ENCODE measurements around the gene OPHN1.
"Not testable (repeated sequence)": the region's sequence is repeated elsewhere in the genome, so short reads cannot be mapped to it uniquely, and the experiment has no call there.

Gene OPHN1

GRCh38 chrX:68084765-68085164 lies 348.5 kb downstream of the OPHN1 start:
- H3K14ac ChIP-seq (ENCODE audit: low read length) = no peak overlapping the region
- no peaks in the 10 kb centered on the region for H3K79me1 ChIP-seq (ENCODE audit: low read length)
- H2BK120ac ChIP-seq (ENCODE audit: insufficient read depth, low read length, poor library complexity) = no peak overlapping the region
- no peaks in the 10 kb centered on the region for H3K79me2 ChIP-seq (ENCODE audit: control insufficient read depth, insufficient read depth, low read length, poor library complexity)
- H3K9ac ChIP-seq (ENCODE audit: low read length) = no peak overlapping the region
- H3K4me3 ChIP-seq (ENCODE audit: low read depth, low read length) = no peak overlapping the region
- no peak overlapping the region for H3K27ac ChIP-seq (ENCODE audit: low read depth, low read length)
- H2AK5ac ChIP-seq (ENCODE audit: low read length) = no peak overlapping the region
- no peak overlapping the region for H4K91ac ChIP-seq (ENCODE audit: low read depth, low read length)
- no peak for DNase-seq
- H3K4me2 ChIP-seq (ENCODE audit: low read length) = no peak overlapping the region
- H4K12ac ChIP-seq (ENCODE audit: low read depth, low read length) = no peak overlapping the region
- H4K8ac ChIP-seq (ENCODE audit: low read depth, low read length) = no peak overlapping the region
- no peaks in the 10 kb centered on the region for H3K27me3 ChIP-seq (ENCODE audit: insufficient read depth, low read length)
- no peaks in the 10 kb centered on the region for H3K36me3 ChIP-seq (ENCODE audit: control insufficient read depth in 1 of 2, insufficient read depth in 2 of 2, low read length in 2 of 2)
- H3K18ac ChIP-seq (ENCODE audit: low read length) = no peak overlapping the region
- WGBS (ENCODE audit: extremely low coverage, insufficient coverage, insufficient read length) = no CpG with 5 or more reads among the region's 1 CpG
- no peak overlapping the region for H2BK5ac ChIP-seq (ENCODE audit: low read depth, low read length, poor library complexity)
- no peak overlapping the region for H2AFZ ChIP-seq (ENCODE audit: insufficient read depth, low read length, poor library complexity)
- no peaks in the 10 kb centered on the region for H3K9me3 ChIP-seq (ENCODE audit: insufficient read depth, low read depth, low read length)
- no peak overlapping the region for H3K4ac ChIP-seq (ENCODE audit: low read depth, low read length)
- no peak overlapping the region for H3K23ac ChIP-seq (ENCODE audit: low read length)
- no peak overlapping the region for H2BK12ac ChIP-seq (ENCODE audit: low read length)
- no peaks in the 10 kb centered on the region for H3K4me1 ChIP-seq (ENCODE audit: control insufficient read depth in 1 of 2, insufficient read depth in 2 of 2, low read length in 2 of 2)

DNA sequence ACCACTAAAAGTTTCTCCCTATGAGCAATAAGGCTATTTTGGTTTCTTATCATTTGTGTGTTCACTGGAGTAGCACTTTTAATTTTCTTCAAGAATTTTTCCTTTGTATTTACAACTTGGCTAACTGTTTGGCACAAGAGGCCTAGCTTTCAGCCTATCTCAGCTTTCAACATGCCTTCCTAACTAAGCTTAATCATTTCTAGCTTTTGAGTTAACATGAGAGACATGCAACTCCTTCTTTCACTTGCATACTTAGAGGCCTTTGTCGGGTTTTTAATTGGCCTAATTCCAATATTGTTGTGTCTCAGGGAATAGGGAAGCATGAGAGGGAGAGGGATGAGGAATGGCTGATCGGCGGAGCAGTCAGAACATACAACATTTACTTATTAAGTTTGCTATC lies 349.8 kb downstream of the OPHN1 start:
- H4K12ac ChIP-seq (ENCODE audit: low read depth, low read length) = no peak overlapping the region
- no peaks in the 10 kb centered on the region for H3K27me3 ChIP-seq (ENCODE audit: insufficient read depth, low read length)
- no peak overlapping the region for H4K91ac ChIP-seq (ENCODE audit: low read depth, low read length)
- no peak overlapping the region for H2BK12ac ChIP-seq (ENCODE audit: low read length)
- H3K79me2 ChIP-seq (ENCODE audit: control insufficient read depth, insufficient read depth, low read length, poor library complexity) = no peaks in the 10 kb centered on the region
- no peak overlapping the region for H3K9ac ChIP-seq (ENCODE audit: low read length)
- no peak for DNase-seq
- H3K4me1 ChIP-seq (ENCODE audit: control insufficient read depth in 1 of 2, insufficient read depth in 2 of 2, low read length in 2 of 2) = no peaks in the 10 kb centered on the region
- H3K18ac ChIP-seq (ENCODE audit: low read length) = no peak overlapping the region
- no peaks in the 10 kb centered on the region for H3K79me1 ChIP-seq (ENCODE audit: low read length)
- H3K27ac ChIP-seq (ENCODE audit: low read depth, low read length) = no peak overlapping the region
- no peak overlapping the region for H2AFZ ChIP-seq (ENCODE audit: insufficient read depth, low read length, poor library complexity)
- H2AK5ac ChIP-seq (ENCODE audit: low read length) = no peak overlapping the region
- H3K14ac ChIP-seq (ENCODE audit: low read length) = no peak overlapping the region
- no peak overlapping the region for H3K4me2 ChIP-seq (ENCODE audit: low read length)
- WGBS (ENCODE audit: extremely low coverage, insufficient coverage, insufficient read length) = no CpG with 5 or more reads among the region's 3 CpGs
- H2BK5ac ChIP-seq (ENCODE audit: low read depth, low read length, poor library complexity) = no peak overlapping the region
- no peak overlapping the region for H2BK120ac ChIP-seq (ENCODE audit: insufficient read depth, low read length, poor library complexity)
- H3K23ac ChIP-seq (ENCODE audit: low read length) = no peak overlapping the region
- H3K4me3 ChIP-seq (ENCODE audit: low read depth, low read length) = no peak overlapping the region
- no peak overlapping the region for H3K4ac ChIP-seq (ENCODE audit: low read depth, low read length)
- no peaks in the 10 kb centered on the region for H3K9me3 ChIP-seq (ENCODE audit: insufficient read depth, low read depth, low read length)
- H4K8ac ChIP-seq (ENCODE audit: low read depth, low read length) = no peak overlapping the region
- no peaks in the 10 kb centered on the region for H3K36me3 ChIP-seq (ENCODE audit: control insufficient read depth in 1 of 2, insufficient read depth in 2 of 2, low read length in 2 of 2)

DNA sequence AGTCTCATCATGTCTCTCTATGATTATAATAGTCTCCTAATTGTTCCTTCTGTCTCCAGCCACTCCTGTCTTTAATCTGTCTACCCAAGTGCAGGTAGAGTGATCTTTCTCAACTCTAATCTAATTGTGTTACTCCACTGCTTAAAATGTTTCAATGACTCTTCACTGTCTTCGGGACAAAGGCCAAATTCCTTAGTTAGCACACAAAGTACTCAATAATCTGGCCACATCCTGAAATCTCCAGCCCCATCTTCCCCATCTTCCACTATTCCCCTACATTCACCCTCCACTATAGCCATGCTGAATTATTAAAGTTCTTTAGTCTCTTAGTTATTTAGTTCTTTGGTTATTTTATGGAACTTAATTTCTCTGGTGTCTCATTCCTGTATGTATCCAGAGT lies 353.3 kb downstream of the OPHN1 start:
- Histone ChIP-seq H2AK5ac (ENCODE audit: low read length) (no peak overlapping the region), H3K27me3 (ENCODE audit: insufficient read depth, low read length) (no peaks in the 10 kb centered on the region), H2BK12ac (ENCODE audit: low read length) (no peak overlapping the region), H4K8ac (ENCODE audit: low read depth, low read length) (no peak overlapping the region), H3K14ac (ENCODE audit: low read length) (no peak overlapping the region), H3K23ac (ENCODE audit: low read length) (no peak overlapping the region), H3K4me1 (ENCODE audit: control insufficient read depth in 1 of 2, insufficient read depth in 2 of 2, low read length in 2 of 2) (no peaks in the 10 kb centered on the region), H3K4me2 (ENCODE audit: low read length) (no peak overlapping the region), H3K4ac (ENCODE audit: low read depth, low read length) (no peak overlapping the region), H3K27ac (ENCODE audit: low read depth, low read length) (no peak overlapping the region), H3K79me2 (ENCODE audit: control insufficient read depth, insufficient read depth, low read length, poor library complexity) (no peaks in the 10 kb centered on the region), H4K12ac (ENCODE audit: low read depth, low read length) (no peak overlapping the region), H2BK5ac (ENCODE audit: low read depth, low read length, poor library complexity) (no peak overlapping the region), H2AFZ (ENCODE audit: insufficient read depth, low read length, poor library complexity) (no peak overlapping the region), H2BK120ac (ENCODE audit: insufficient read depth, low read length, poor library complexity) (no peak overlapping the region), H3K79me1 (ENCODE audit: low read length) (no peaks in the 10 kb centered on the region), H3K18ac (ENCODE audit: low read length) (no peak overlapping the region), H3K9me3 (ENCODE audit: insufficient read depth, low read depth, low read length) (no peaks in the 10 kb centered on the region), H3K36me3 (ENCODE audit: control insufficient read depth in 1 of 2, insufficient read depth in 2 of 2, low read length in 2 of 2) (no peaks in the 10 kb centered on the region), H3K9ac (ENCODE audit: low read length) (no peak overlapping the region), H3K4me3 (ENCODE audit: low read depth, low read length) (no peak overlapping the region), H4K91ac (ENCODE audit: low read depth, low read length) (no peak overlapping the region)
- WGBS (ENCODE audit: extremely low coverage, insufficient coverage, insufficient read length) = no CpG with 5 or more reads among the region's 1 CpG
- no peak for DNase-seq

DNA sequence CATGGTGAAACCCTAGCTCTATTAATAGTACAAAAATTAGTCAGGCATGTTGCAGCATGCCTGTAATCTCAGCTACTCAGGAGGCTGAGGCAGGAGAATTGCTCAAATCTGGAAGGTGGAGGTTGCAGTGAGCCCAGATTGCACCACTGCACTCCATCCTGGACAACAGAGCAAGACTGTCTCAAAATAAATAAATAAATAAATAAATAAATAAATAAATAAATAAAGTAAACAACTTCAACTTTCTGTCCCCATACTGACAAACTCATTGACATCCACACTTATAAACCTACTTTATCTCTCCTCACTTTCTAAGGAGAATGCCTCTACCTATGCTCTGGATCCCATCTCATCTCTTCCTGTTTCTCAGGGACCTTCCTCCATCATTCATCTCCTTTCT lies 354.5 kb downstream of the OPHN1 start:
- H2AFZ ChIP-seq (ENCODE audit: insufficient read depth, low read length, poor library complexity); H3K79me1 ChIP-seq (ENCODE audit: low read length); H3K9me3 ChIP-seq (ENCODE audit: insufficient read depth, low read depth, low read length); H4K8ac ChIP-seq (ENCODE audit: low read depth, low read length); H3K9ac ChIP-seq (ENCODE audit: low read length); H3K79me2 ChIP-seq (ENCODE audit: control insufficient read depth, insufficient read depth, low read length, poor library complexity); H4K91ac ChIP-seq (ENCODE audit: low read depth, low read length); H3K23ac ChIP-seq (ENCODE audit: low read length); H2BK120ac ChIP-seq (ENCODE audit: insufficient read depth, low read length, poor library complexity); H3K36me3 ChIP-seq (ENCODE audit: control insufficient read depth in 1 of 2, insufficient read depth in 2 of 2, low read length in 2 of 2); H3K4me2 ChIP-seq (ENCODE audit: low read length); H3K14ac ChIP-seq (ENCODE audit: low read length); H2AK5ac ChIP-seq (ENCODE audit: low read length); DNase-seq; H3K18ac ChIP-seq (ENCODE audit: low read length); H3K27me3 ChIP-seq (ENCODE audit: insufficient read depth, low read length); H3K4me3 ChIP-seq (ENCODE audit: low read depth, low read length); H2BK12ac ChIP-seq (ENCODE audit: low read length); H2BK5ac ChIP-seq (ENCODE audit: low read depth, low read length, poor library complexity); H3K4ac ChIP-seq (ENCODE audit: low read depth, low read length); H3K27ac ChIP-seq (ENCODE audit: low read depth, low read length); H3K4me1 ChIP-seq (ENCODE audit: control insufficient read depth in 1 of 2, insufficient read depth in 2 of 2, low read length in 2 of 2); H4K12ac ChIP-seq (ENCODE audit: low read depth, low read length): not testable (repeated sequence)

- no peaks in the 10 kb centered on the region for H3K36me3 ChIP-seq (ENCODE audit: control insufficient read depth in 1 of 2, insufficient read depth in 2 of 2, low read length in 2 of 2)
- no peaks in the 10 kb centered on the region for H3K27me3 ChIP-seq (ENCODE audit: insufficient read depth, low read length)
- H3K23ac ChIP-seq (ENCODE audit: low read length) = no peak overlapping the region
- H2AFZ ChIP-seq (ENCODE audit: insufficient read depth, low read length, poor library complexity) = no peak overlapping the region
- no peaks in the 10 kb centered on the region for H3K79me2 ChIP-seq (ENCODE audit: control insufficient read depth, insufficient read depth, low read length, poor library complexity)
- H2BK5ac ChIP-seq (ENCODE audit: low read depth, low read length, poor library complexity) = no peak overlapping the region
- no peak overlapping the region for H3K9ac ChIP-seq (ENCODE audit: low read length)
- H4K91ac ChIP-seq (ENCODE audit: low read depth, low read length) = no peak overlapping the region
- H3K4ac ChIP-seq (ENCODE audit: low read depth, low read length) = no peak overlapping the region
- no peak overlapping the region for H3K27ac ChIP-seq (ENCODE audit: low read depth, low read length)
- no peak overlapping the region for H3K4me3 ChIP-seq (ENCODE audit: low read depth, low read length)
- no peaks in the 10 kb centered on the region for H3K9me3 ChIP-seq (ENCODE audit: insufficient read depth, low read depth, low read length)
- DNase-seq = no peak
- no peak overlapping the region for H4K12ac ChIP-seq (ENCODE audit: low read depth, low read length)
- H2AK5ac ChIP-seq (ENCODE audit: low read length) = no peak overlapping the region
- H4K8ac ChIP-seq (ENCODE audit: low read depth, low read length) = no peak overlapping the region
- H3K79me1 ChIP-seq (ENCODE audit: low read length) = no peaks in the 10 kb centered on the region
- no peak overlapping the region for H3K14ac ChIP-seq (ENCODE audit: low read length)
- H2BK120ac ChIP-seq (ENCODE audit: insufficient read depth, low read length, poor library complexity) = no peak overlapping the region
- H3K4me1 ChIP-seq (ENCODE audit: control insufficient read depth in 1 of 2, insufficient read depth in 2 of 2, low read length in 2 of 2) = no peaks in the 10 kb centered on the region
- no peak overlapping the region for H3K18ac ChIP-seq (ENCODE audit: low read length)
- no peak overlapping the region for H3K4me2 ChIP-seq (ENCODE audit: low read length)
- H2BK12ac ChIP-seq (ENCODE audit: low read length) = no peak overlapping the region
Observed at GRCh38 chrX:68077378-68077777, 355.9 kb downstream of the OPHN1 start.

Data from trophoblast cell (in vitro differentiated cells and primary cell).